NCI-H2196 treated with DMSO at 0.1 percent for 48 hours (cell line): Measurements from ENCODE around the gene RBL1.
"Not testable (repeated sequence)": the region's sequence is repeated elsewhere in the genome, so short reads cannot be mapped to it uniquely, and the experiment has no call there.

ENCODE experiments used
- DNase-seq: peaks from one replicate; lab custom pipeline; 2025; ENCODE audit not compliant: unreplicated experiment; lab: John Stamatoyannopoulos, UW

Gene RBL1

DNA sequence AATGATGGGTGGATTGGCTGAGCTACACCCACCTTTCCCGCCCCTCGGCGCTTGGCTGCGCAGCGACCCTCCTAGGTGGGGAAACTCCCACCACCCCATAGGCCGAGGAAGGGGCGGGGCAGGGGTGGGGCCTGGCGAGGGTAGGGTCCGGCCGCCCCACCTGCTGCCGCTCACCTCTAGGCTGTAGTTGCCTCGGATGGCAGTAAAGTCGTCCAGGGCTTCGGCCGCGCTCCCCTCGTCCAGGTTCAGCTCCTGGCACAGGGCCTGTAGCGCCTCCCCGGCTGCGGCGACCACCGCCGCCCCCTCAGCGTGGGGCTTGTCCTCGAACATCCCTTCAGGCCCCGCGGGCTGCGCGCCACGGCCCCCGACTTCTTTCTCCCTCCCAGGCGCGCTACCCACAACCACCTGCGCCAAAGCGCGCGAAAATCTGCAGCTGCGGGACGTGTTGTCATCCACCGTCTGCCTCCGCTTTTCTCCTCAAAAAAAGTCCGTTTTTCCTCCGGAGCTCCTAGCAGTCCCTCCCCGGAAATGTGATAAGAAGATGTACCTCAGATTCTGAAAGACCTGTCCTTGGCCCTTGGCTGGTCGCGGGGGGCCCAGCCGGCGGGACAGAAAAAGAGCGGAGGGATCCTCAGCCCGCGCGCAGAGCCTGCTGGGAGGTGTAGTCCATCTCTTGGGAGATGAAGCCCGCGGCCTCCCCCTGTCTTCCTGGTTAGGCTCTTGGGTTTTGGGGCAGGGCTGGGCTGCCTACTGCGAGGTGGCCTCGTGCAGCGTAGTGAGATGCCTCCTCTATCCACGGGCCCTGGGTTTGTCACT, at the start of gene RBL1:
Gene RBL1 (minus strand): TSS at position 399 of the 816 bp plus-strand sequence. CDS start 69 bp downstream, at position 330.
- peak; percentile 89 for DNase-seq

DNA sequence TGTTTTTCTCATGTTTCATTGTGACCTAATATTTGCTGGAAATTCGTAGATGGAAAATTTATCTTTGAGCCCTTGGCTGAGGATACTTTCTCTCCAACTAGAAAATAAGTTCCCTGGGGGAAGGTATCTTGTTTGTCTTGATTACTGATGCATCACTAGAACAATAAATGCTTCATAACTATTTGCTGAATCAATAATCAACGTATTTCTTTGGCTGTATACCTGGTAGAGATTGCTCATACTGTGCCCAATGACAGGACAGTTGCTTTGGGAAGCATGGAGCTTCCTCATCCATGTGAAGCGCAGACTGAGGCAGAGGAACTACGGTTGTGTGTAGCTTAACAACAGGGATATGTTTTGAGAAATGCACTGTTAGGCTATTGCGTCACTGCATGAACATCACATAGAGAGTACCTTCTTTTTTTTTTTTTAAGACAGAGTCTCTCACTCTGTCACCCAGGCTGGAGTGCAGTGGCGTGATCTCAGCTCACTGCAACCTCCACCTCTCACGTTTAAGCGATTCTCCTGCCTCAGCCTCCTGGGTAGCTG, 49.1 kb upstream of the RBL1 start:
- DNase-seq = no peak

GRCh38 chr20:37142708-37143107, 46.9 kb upstream of the RBL1 start:
- DNase-seq = no peak

DNA sequence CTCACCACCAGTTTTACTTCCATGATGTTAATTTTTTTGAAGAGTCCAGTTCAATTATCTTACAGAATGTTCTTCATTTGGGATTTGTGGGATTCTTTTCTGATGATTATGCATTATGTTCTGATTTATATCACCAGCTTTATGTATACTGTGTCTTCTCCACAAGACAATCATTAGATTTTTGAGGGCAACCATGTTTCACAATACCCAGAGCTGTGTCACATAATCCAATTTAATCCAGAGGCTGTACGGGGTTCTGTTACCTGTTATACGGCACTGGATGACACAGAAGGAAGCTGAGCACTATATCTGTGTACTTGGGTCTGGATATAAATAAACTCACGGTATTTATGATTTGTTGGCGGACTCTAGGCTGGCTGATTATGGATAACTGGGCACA, 41.8 kb upstream of the RBL1 start:
- DNase-seq = no peak

DNA sequence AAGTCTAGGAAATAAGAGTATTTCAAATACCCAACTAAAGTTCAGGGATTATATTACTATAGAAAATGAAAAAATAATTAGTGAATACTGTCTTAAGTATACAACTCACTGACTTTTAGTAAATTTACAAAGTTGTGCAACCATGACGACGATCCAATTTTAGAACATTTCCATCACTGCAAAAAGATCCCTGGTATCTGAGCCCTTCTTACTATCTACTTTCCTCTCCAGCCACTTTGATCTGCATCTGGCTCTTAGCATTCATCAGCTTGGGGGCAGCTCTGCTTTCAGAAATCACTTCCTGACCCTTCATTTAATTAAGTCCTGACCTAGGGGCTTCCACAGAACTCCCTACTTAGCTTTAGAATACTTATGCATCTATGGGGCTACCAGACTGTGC, 38.2 kb upstream of the RBL1 start:
- DNase-seq = no peak

DNA sequence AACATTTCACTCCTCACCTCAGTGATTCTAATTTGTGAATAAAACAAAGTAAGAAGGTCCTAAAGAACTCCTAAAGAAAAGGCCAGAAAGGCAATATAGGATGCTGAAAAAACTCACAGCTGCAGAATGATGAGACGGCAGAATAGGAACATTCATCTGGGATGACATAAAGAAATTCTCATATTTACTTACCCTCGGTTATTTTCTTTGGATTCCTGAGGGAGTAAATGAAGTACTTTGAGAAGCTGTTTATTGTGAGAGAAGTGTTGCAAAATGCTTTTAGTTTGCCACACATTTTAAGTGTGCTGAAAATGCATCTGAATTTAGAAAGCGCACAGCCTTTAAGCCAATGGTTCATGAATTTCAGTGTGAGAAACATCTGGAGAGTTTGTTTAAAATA, 35.7 kb upstream of the RBL1 start:
- DNase-seq = no peak

DNA sequence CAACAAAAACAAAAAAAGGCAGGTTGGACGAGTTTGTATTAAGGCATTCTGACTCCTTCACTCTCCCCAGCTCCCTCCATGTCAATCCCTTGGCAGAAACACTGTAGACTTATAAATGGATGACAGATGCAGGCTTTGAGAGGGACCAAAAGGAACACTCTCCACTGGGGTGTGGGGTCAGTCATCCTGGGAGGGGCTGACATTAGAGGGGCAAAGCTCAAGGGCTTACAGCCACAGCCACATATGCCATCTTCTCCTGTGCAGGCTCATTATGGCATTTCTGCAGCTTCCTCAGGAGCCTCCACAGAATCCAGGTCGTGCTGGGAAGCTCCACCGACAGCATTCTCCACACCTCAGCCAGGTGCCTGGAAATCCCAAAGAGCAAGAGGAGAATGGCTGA, 33.0 kb upstream of the RBL1 start:
- no peak for DNase-seq

GRCh38 chr20:37126290-37126689, 30.5 kb upstream of the RBL1 start:
- not testable (repeated sequence) for DNase-seq

DNA sequence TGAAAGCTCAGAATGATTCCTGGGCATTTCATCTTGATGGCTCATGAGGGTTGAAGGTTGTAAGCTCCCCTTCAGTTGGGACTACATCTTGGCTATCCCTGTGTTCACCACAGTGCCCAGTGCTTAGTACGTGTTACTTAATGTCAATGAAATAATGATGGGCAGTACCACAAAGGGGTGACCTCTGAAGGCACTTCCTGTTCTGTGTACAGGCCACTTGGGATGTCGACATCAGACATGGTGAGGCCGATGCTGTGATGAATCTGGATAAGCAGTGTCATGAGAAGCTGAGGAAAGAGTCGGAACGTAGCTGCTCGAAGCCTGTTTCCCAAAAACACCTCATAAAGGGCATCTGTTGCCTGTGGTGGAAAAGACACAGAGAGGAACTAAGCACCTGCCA, 27.6 kb upstream of the RBL1 start:
- DNase-seq = no peak

- no peak for DNase-seq
These were observed 24.7 kb upstream of the RBL1 start for GRCh38 chr20:37120497-37120896.

DNA sequence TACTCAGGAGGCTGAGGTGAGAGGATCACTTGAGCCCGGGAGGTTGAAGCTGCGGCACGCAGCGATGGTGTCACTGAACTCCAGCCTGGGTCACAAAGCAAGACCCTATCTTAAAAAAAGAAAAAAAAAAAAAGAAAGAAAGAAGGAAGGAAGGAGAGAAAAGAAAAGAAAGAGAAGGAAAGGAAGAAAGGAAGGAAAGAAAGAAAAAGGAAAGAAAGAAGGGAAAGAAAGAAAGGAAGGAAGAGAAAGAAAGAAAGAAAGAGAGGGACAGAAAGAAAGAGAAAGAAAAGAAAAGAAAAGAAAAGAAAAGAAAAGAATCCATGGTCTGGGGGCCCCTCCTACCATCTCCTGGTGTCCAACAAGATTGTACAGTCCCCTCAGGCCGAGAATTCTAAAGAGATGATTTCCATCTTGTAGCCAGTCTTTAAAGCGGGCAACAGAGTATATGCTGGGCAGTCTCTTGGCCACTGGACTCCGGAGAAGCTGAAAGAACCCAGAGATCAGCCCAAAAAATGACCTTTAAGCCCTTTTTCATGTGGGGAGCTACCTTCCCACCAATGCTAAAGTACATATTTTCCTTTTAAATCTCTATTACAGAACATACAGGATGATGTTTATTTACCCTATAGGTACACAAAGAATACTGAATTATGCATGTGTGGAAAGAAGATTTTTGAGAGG, 23.7 kb upstream of the RBL1 start:
- no peak for DNase-seq

DNA sequence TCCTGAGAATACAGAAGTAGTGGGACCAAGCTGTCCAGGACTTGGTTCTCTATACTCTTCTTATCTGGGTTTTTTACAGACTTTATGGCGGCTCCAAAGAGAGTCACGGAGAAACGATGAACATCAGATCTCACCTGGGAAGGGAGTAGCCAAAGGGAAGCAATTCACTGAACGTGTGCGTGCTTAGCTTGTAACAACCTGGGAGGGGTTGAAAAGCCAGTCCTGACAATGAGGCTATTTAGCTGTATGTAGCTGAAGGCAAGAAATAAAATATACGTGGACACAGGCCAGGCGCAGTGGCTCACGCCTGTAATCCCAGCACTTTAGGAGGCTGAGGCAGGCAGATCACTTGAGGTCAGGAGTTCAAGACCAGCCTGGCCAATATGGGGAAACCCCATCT, 18.2 kb upstream of the RBL1 start:
- DNase-seq = no peak

GRCh38 chr20:37111926-37112455, 16.2 kb upstream of the RBL1 start:
- DNase-seq = no peak

GRCh38 chr20:37108676-37109075, 12.9 kb upstream of the RBL1 start:
- DNase-seq = no peak

GRCh38 chr20:37102571-37102970, 6.8 kb upstream of the RBL1 start:
- no peak for DNase-seq

DNA sequence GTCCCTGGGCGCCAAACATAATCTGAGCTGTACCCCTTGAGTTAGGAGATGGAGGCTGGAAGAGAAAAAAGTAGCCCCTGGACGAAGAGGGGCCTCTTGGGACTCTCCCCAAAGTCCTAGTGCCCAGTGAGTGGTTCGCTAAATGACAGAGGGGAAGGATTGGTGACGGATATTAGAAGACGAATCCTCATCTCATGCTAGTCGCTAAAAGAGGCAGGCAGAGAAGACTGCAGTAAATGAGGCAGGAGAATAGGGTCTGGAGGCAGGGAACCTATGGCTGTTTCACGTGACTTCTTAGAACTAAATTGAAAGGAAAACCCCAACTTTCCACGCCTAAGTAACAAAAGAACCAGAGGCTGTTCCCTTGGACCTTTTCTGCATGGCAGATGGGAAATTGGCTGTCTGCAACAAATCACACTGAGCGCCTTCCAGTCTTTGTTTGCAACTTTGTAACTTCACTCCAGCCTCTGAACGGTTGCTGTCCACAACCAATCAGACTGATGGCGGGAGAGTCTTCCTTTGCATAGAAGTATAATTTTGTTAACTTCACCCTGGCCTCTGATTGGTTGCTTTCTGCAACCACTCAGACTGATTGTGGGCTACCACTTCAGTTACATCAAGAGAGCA, 731 bp upstream of the RBL1 start:
- DNase-seq = no peak

GRCh38 chr20:37095108-37095598, 644 bp downstream of the RBL1 start:
- DNase-seq = no peak

- DNase-seq = no peak
These were observed 5.4 kb downstream of the RBL1 start for GRCh38 chr20:37090407-37090806.

DNA sequence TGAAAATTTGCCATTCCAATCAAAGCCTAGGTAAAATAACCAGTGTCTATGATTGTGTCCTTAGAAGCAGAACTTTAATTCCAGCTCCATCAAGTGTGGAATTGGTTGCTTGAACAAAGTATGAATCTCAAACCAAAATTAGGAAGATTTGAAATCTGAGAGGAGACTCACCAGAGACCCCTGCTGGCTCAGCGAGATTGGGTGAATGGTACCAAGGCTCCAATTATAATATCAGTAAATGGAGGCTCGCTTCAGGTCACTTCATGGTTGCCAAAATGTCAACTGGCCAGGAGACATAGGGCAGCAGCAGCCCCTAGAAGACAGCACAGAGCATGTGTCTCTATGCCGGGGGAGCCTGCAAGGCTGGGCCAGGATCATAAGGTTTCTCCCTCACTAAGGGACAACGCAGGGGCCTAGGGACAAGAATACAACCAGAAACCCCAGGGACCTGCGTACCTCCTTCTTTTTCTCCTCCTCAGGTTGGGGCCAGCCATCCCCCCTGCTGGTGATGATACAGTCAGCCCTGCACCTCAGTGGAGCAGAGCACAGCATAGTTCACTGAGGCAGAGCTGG, 14.0 kb downstream of the RBL1 start:
- no peak for DNase-seq

GRCh38 chr20:37077009-37077408, 18.8 kb downstream of the RBL1 start:
- DNase-seq = no peak
